H9 (cell line): ENCODE results near the gene THSD4. TPM values are rescaled to one million over a fixed set of nuclear protein-coding genes. Genes with fewer than 3 reads are reported as not detected.

Experiments used
- DNase-seq: peaks from one replicate; pipeline ENCODE4 v3.0.0-alpha.2; 2017
- H2AFZ ChIP-seq: one replicate; pipeline ENCODE4 v1.6.1; 2013; ENCODE audit warnings: mild to moderate bottlenecking, low read length, control low read depth, moderate library complexity
- H2AK5ac ChIP-seq: 2 replicates; pipeline ENCODE4 v1.6.1; 2013; ENCODE audit warnings: low read length, control low read depth, mixed read lengths; ENCODE audit not compliant: insufficient read length
- H2BK120ac ChIP-seq: one replicate; pipeline ENCODE4 v1.6.1; 2013; ENCODE audit warnings: low read depth, mild to moderate bottlenecking, low read length, control low read depth, inconsistent platforms; ENCODE audit not compliant: poor library complexity, severe bottlenecking
- H2BK12ac ChIP-seq: 2 replicates; pipeline ENCODE4 v1.6.1; 2013; ENCODE audit warnings: low read length, control low read depth, mixed read lengths, low read depth; ENCODE audit not compliant: insufficient read length
- H2BK15ac ChIP-seq: 2 replicates; pipeline ENCODE4 v1.6.1; 2013; ENCODE audit warnings: low read depth, low read length, control low read depth
- H2BK20ac ChIP-seq: one replicate; pipeline ENCODE4 v1.6.1; 2013; ENCODE audit warnings: low read depth, mild to moderate bottlenecking, low read length, control low read depth, inconsistent platforms; ENCODE audit not compliant: poor library complexity, severe bottlenecking
- H2BK5ac ChIP-seq: 2 replicates; pipeline ENCODE4 v1.6.1; 2013; ENCODE audit warnings: low read length, control low read depth, mixed read lengths; ENCODE audit not compliant: insufficient read length
- H3K14ac ChIP-seq: 2 replicates; pipeline ENCODE4 v1.6.1; 2013; ENCODE audit warnings: low read length, control low read depth; ENCODE audit not compliant: insufficient read depth
- H3K18ac ChIP-seq: 2 replicates; pipeline ENCODE4 v1.6.1; 2013; ENCODE audit warnings: low read depth, mild to moderate bottlenecking, mixed read lengths, low read length, control low read depth; ENCODE audit not compliant: insufficient read length
- H3K23ac ChIP-seq: 2 replicates; pipeline ENCODE4 v1.6.1; 2013; ENCODE audit warnings: low read length, control low read depth, mixed read lengths, low read depth; ENCODE audit not compliant: insufficient read length
- H3K23me2 ChIP-seq: 2 replicates; pipeline ENCODE4 v1.6.1; 2013; ENCODE audit warnings: low read depth, mild to moderate bottlenecking, mixed read lengths, low read length, control low read depth; ENCODE audit not compliant: insufficient read length, poor library complexity, severe bottlenecking
- H3K27ac ChIP-seq: 2 replicates; pipeline ENCODE4 v1.5.1; 2013; ENCODE audit warnings: low read length, control low read depth, mixed read lengths, low read depth; ENCODE audit not compliant: insufficient read length
- H3K27me3 ChIP-seq: 2 replicates; pipeline ENCODE4 v1.6.1; 2013; ENCODE audit warnings: low read length, control low read depth, inconsistent platforms; ENCODE audit not compliant: insufficient read depth
- H3K4ac ChIP-seq: 2 replicates; pipeline ENCODE4 v1.6.1; 2013; ENCODE audit warnings: low read depth, mild to moderate bottlenecking, control low read depth, inconsistent platforms, low read length, moderate library complexity
- H3K4me1 ChIP-seq: 2 replicates; pipeline ENCODE4 v1.6.1; 2013; ENCODE audit warnings: low read length, control low read depth, inconsistent platforms; ENCODE audit not compliant: insufficient read depth
- H3K4me2 ChIP-seq: 2 replicates; pipeline ENCODE4 v1.6.1; 2013; ENCODE audit warnings: low read length, control low read depth, mixed read lengths; ENCODE audit not compliant: insufficient read length, insufficient read depth
- H3K56ac ChIP-seq: 2 replicates; pipeline ENCODE4 v1.6.1; 2013; ENCODE audit warnings: low read depth, mild to moderate bottlenecking, mixed read lengths, low read length, control low read depth; ENCODE audit not compliant: insufficient read length
- H3K79me1 ChIP-seq: 2 replicates; pipeline ENCODE4 v1.6.1; 2013; ENCODE audit warnings: low read depth, mild to moderate bottlenecking, moderate library complexity, low read length, control low read depth, inconsistent platforms; ENCODE audit not compliant: insufficient read depth, poor library complexity, severe bottlenecking
- H3K79me2 ChIP-seq: 2 replicates; pipeline ENCODE4 v1.6.1; 2013; ENCODE audit warnings: low read length, control low read depth, inconsistent platforms; ENCODE audit not compliant: insufficient read depth
- H3K9ac ChIP-seq: 2 replicates; pipeline ENCODE4 v1.6.1; 2013; ENCODE audit warnings: low read length, control low read depth, mixed read lengths; ENCODE audit not compliant: insufficient read length; ENCODE audit errors: extremely low read depth
- H3K9me3 ChIP-seq: one replicate; pipeline ENCODE4 v1.6.1; 2013; ENCODE audit warnings: low read depth, low read length, inconsistent platforms; ENCODE audit not compliant: control insufficient read depth
- H3T11ph ChIP-seq: one replicate; pipeline ENCODE4 v1.6.1; 2013; ENCODE audit warnings: mild to moderate bottlenecking, low read length, control low read depth, inconsistent platforms
- H4K20me1 ChIP-seq: one replicate; pipeline ENCODE4 v1.6.1; 2013; ENCODE audit not compliant: control insufficient read depth, insufficient read length, insufficient read depth
- H4K5ac ChIP-seq: 2 replicates; pipeline ENCODE4 v1.6.1; 2013; ENCODE audit warnings: low read depth, mild to moderate bottlenecking, mixed read lengths, low read length, control low read depth; ENCODE audit not compliant: insufficient read length
- H4K8ac ChIP-seq: replicated peaks from 2 replicates; pipeline ENCODE4 v1.6.1; 2013; ENCODE audit warnings: low read length, control low read depth, mixed read lengths, low read depth; ENCODE audit not compliant: insufficient read length
- H4K91ac ChIP-seq: 2 replicates; pipeline ENCODE4 v1.6.1; 2013; ENCODE audit warnings: low read depth, mild to moderate bottlenecking, moderate library complexity, mixed read lengths, low read length, control low read depth; ENCODE audit not compliant: insufficient read length
- H3K27ac Mint-ChIP-seq, 3 experiments: 2 replicates in 2 of 3; 3 replicates in 1 of 3; pipeline ENCODE4 v1.8.0; 2020 to 2021; ENCODE audit warnings: mixed read lengths in 3 of 3, mild to moderate bottlenecking in 1 of 3, moderate library complexity in 1 of 3
- H3K27me3 Mint-ChIP-seq: 2 replicates; pipeline ENCODE4 v1.8.0; 2021; ENCODE audit warnings: low read depth, mild to moderate bottlenecking, moderate library complexity, mixed read lengths
- H3K36me3 Mint-ChIP-seq, 3 experiments: 2 replicates in 2 of 3; 3 replicates in 1 of 3; pipeline ENCODE4 v1.8.0; 2020 to 2021; ENCODE audit warnings: low read depth in 3 of 3, mixed read lengths in 3 of 3; ENCODE audit not compliant: insufficient read depth in 1 of 3
- H3K4me1 Mint-ChIP-seq, 2 experiments: 2 replicates each; pipeline ENCODE4 v1.8.0; 2020; ENCODE audit warnings: mixed read lengths in 2 of 2
- H3K4me3 Mint-ChIP-seq, 2 experiments: 2 replicates in 1 of 2; 3 replicates in 1 of 2; pipeline ENCODE4 v1.8.0; 2020 to 2021; ENCODE audit warnings: mild to moderate bottlenecking in 2 of 2, mixed read lengths in 2 of 2, moderate library complexity in 1 of 2
- H3K9me3 Mint-ChIP-seq, 2 experiments: 2 replicates in 1 of 2; 3 replicates in 1 of 2; pipeline ENCODE4 v1.8.0; 2020; ENCODE audit warnings: mild to moderate bottlenecking in 2 of 2, mixed read lengths in 2 of 2, moderate library complexity in 1 of 2
- CTCF ChIP-seq: fragments of 200-600 bp; sonication (generic); conservative IDR thresholded peaks from 3 replicates; pipeline ENCODE4 v1.8.0; 2021; ENCODE audit warnings: antibody characterized with exemption, mild to moderate bottlenecking
- WGBS: extraction: QIAGEN DNeasy Blood & Tissue Kit; methylation state at CpG from one replicate; pipeline ENCODE4 v1.1.7; 2013; ENCODE audit warnings: missing lambda C conversion rate, low lambda C conversion rate, mixed read lengths; ENCODE audit not compliant: insufficient read length; ENCODE audit errors: extremely low coverage; 5-methylcytosine and 5-hydroxymethylcytosine counted together
- total RNA-seq: library from RNA; stranded (reverse); gene quantifications from 2 replicates; pipeline ENCODE4 v1.2.1, GENCODE V29; 2021

The THSD4 gene
- total RNA-seq, 1 experiment from 2014 or later, result 5.5 TPM

- Histone ChIP-seq H3K27me3 (no peaks in the 10 kb centered on the region), H3K14ac (no peak overlapping the region), H2BK5ac (no peak overlapping the region), H3K23me2 (no peaks in the 10 kb centered on the region), H3K79me1 (no peaks in the 10 kb centered on the region), H3K4me2 (no peak overlapping the region), H3K9me3 (no peaks in the 10 kb centered on the region), H3T11ph (no peak overlapping the region), H4K20me1 (no peaks in the 10 kb centered on the region), H3K27ac (no peak overlapping the region), H4K8ac (no peak overlapping the region), H4K5ac (no peak overlapping the region), H3K56ac (no peak overlapping the region), H3K23ac (no peak overlapping the region), H3K4ac (no peak overlapping the region), H2AK5ac (no peak overlapping the region), H2BK12ac (no peak overlapping the region), H3K79me2 (no peaks in the 10 kb centered on the region), H4K91ac (no peak overlapping the region), H3K9ac (no peak overlapping the region), H2BK120ac (no peak overlapping the region), H3K4me1 (no peaks in the 10 kb centered on the region; the same call in 1 of the 2 replicates), H2BK20ac (no peak overlapping the region), H2BK15ac (no peak overlapping the region), H2AFZ (no peak overlapping the region), H3K18ac (no peak overlapping the region)
- Mint-ChIP-seq H3K4me1 (peaks cover 10 to 11% of the 10 kb centered on the region in 2 experiments), H3K4me3 (no peak overlapping the region), H3K27me3 (peaks cover 3% of the 10 kb centered on the region), H3K36me3 (peaks cover 0 to 3% (median 3%) of the 10 kb centered on the region in 3 experiments; a peak in 2 of 7 replicates), H3K9me3 (no peaks in the 10 kb centered on the region), H3K27ac (no peak overlapping the region)
- no peak for DNase-seq
- TF ChIP-seq CTCF, result no peak
- WGBS, result no CpG with 5 or more reads among the region's 3 CpGs
Observed at GRCh38 chr15:71436854-71437253, 321.6 kb downstream of the THSD4 start.
